Activated CD4-positive, alpha-beta T cell treated with anti-CD3 and anti-CD28 coated beads for 36 hours (primary cell): ENCODE measurements around the gene CACNA1C. TPM values are rescaled to one million over a fixed set of nuclear protein-coding genes. Genes with fewer than 3 reads are reported as not detected.

Source experiments
- ATAC-seq: fragments of 200-7000 bp; cut with Tn5 transposase; one replicate; pipeline ENCODE4 v1.10.0; 2021; ENCODE audit warnings: mild to moderate bottlenecking, moderate library complexity
- CTCF ChIA-PET: fragments of 350-600 bp; sonication (Branson Sonifier 250); formaldehyde crosslinking; loops from one replicate; lab custom pipeline; 2021; ENCODE audit warnings: antibody characterized with exemption; lab: Charles Lee
- POLR2A ChIA-PET: fragments of 350-600 bp; sonication (Branson Sonifier 250); formaldehyde crosslinking; loops from one replicate; lab custom pipeline; 2021; ENCODE audit warnings: antibody characterized with exemption, inconsistent platforms; lab: Charles Lee
- DNase-seq: peaks from one replicate; pipeline ENCODE4 v3.0.0-alpha.2; 2020
- H3K27ac Mint-ChIP-seq: one replicate; pipeline ENCODE4 v1.8.0; 2021; ENCODE audit warnings: mixed read lengths
- H3K27me3 Mint-ChIP-seq: one replicate; pipeline ENCODE4 v1.8.0; 2021; ENCODE audit warnings: mixed read lengths
- H3K36me3 Mint-ChIP-seq: one replicate; pipeline ENCODE4 v1.8.0; 2021; ENCODE audit warnings: low read depth, mixed read lengths
- H3K4me1 Mint-ChIP-seq: one replicate; pipeline ENCODE4 v1.8.0; 2021; ENCODE audit warnings: mixed read lengths
- H3K4me3 Mint-ChIP-seq: one replicate; pipeline ENCODE4 v1.8.0; 2021; ENCODE audit warnings: mild to moderate bottlenecking, moderate library complexity, mixed read lengths
- H3K9me3 Mint-ChIP-seq: one replicate; pipeline ENCODE4 v1.8.0; 2021; ENCODE audit warnings: low read depth, mixed read lengths
- intact Hi-C, 2 experiments: fragments of 100-400 bp; cut with DNase I in 1 of 2; cut with micrococcal nuclease in 1 of 2; formaldehyde crosslinking; loops; one replicate each; pipeline versions ENCODE4 v1.14.2 to v1.15.1; 2022 to 2024; cut with DNase I, micrococcal nuclease
- total RNA-seq, 2 experiments: library from RNA; stranded (reverse); gene quantifications; one replicate each; pipeline ENCODE4 v1.2.3, GENCODE V29; 2021

CACNA1C gene
- total RNA-seq, 2 experiments from 2014 or later: 0.11 TPM

DNA sequence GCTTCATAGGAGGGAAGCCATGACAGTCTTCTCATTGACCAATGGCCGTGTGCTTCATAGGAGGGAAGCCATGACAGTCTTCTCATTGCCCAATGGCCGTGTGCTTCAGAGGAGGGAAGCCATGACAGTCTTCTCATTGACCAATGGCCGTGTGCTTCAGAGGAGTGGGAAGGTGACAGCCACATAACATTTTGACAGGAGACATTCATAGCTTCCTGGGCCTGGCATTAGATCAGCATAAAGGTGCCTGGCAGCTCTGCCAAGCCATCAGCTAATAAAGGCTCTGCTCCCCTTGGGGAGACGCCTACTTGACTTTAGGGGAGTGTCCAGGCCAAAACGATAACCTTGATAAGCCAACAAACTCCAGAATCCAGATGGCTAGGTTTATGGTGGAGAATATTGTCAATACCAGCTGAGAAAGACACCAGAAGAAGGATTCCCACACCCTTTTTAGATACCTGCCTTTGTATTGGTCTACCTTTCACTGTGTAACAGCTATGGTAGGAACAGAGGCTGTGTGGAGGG lies 468.0 kb downstream of the CACNA1C start:
- intact Hi-C loops: no loop called here
- no peaks in the 10 kb centered on the region for H3K4me1 Mint-ChIP-seq
- H3K4me3 Mint-ChIP-seq: no peak overlapping the region
- ATAC-seq (no peak), DNase-seq (no peak)
- H3K9me3 Mint-ChIP-seq: no peaks in the 10 kb centered on the region
- CTCF ChIA-PET: no interaction called here
- POLR2A ChIA-PET: no interaction called here
- no peak overlapping the region for H3K27ac Mint-ChIP-seq
- peaks cover 5% of the 10 kb centered on the region for H3K27me3 Mint-ChIP-seq
- H3K36me3 Mint-ChIP-seq: no peaks in the 10 kb centered on the region

- Mint-ChIP-seq H3K27me3 (peaks cover 3% of the 10 kb centered on the region), H3K9me3 (no peaks in the 10 kb centered on the region), H3K4me3 (no peak overlapping the region), H3K27ac (no peak overlapping the region), H3K4me1 (no peaks in the 10 kb centered on the region), H3K36me3 (no peaks in the 10 kb centered on the region)
- ATAC-seq: no peak
- CTCF ChIA-PET: no interaction called here
- no peak for DNase-seq
- POLR2A ChIA-PET: no interaction called here
- intact Hi-C loops: no loop called here
Measured at GRCh38 chr12:2523317-2523716, 470.5 kb downstream of the CACNA1C start.

DNA sequence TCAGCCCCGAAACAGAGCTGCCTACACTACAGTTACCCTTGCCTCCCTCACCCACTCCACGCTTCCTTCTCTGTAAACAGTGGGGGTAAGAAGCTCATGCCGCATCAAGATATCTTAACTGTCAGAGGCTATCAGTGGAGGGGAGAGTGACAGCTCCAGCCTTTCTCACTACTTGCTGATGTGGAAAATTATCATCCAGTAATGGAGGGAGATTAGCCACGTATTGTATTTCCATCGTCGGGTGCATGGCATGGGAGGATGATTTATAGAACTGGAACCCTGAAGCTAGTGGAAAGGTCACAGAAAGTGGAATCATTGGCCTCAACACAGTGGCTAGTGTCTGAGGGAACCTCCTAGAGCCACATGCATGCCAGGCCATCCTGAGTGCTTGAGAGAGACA lies 471.1 kb downstream of the CACNA1C start:
- Mint-ChIP-seq H3K4me3 (no peak overlapping the region), H3K36me3 (no peaks in the 10 kb centered on the region), H3K27ac (no peak overlapping the region), H3K4me1 (no peaks in the 10 kb centered on the region), H3K27me3 (peaks cover 5% of the 10 kb centered on the region), H3K9me3 (no peaks in the 10 kb centered on the region)
- ChIA-PET POLR2A (no interaction called here), CTCF (no interaction called here)
- intact Hi-C loops: no loop called here
- no peak for ATAC-seq
- DNase-seq: no peak

- Mint-ChIP-seq H3K27me3 (peaks cover 5% of the 10 kb centered on the region), H3K27ac (no peak overlapping the region), H3K9me3 (no peaks in the 10 kb centered on the region), H3K36me3 (no peaks in the 10 kb centered on the region), H3K4me3 (no peak overlapping the region), H3K4me1 (no peaks in the 10 kb centered on the region)
- intact Hi-C loops: no loop called here
- ATAC-seq (no peak), DNase-seq (no peak)
- CTCF ChIA-PET: no interaction called here
- POLR2A ChIA-PET: no interaction called here
Measured at GRCh38 chr12:2526371-2526770, 473.6 kb downstream of the CACNA1C start.

DNA sequence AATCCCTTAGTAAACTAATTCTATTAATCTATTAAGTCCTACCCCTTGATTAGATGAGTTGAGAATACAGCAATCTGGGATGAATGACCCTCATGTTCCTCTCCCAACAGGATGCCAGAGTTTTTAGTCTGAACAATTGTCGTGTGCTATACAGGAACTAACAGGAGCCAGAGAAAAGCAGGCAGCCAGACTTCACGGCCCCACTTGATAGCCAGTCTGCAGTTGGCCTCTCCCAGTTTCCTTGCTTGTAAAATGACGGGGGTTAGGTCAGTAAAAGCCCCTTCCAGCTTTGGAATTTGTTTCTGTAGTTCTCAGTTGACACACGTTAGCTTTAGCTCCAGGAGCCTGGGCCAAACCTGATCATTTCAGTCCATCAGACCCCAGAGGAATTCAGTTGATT lies 475.2 kb downstream of the CACNA1C start:
- no peak overlapping the region for H3K27ac Mint-ChIP-seq
- H3K27me3 Mint-ChIP-seq: peaks cover 2% of the 10 kb centered on the region
- POLR2A ChIA-PET: no interaction called here
- intact Hi-C loops: no loop called here
- no peak overlapping the region for H3K4me3 Mint-ChIP-seq
- no peaks in the 10 kb centered on the region for H3K9me3 Mint-ChIP-seq
- DNase-seq (no peak), ATAC-seq (no peak)
- CTCF ChIA-PET: no interaction called here
- no peaks in the 10 kb centered on the region for H3K36me3 Mint-ChIP-seq
- no peaks in the 10 kb centered on the region for H3K4me1 Mint-ChIP-seq

GRCh38 chr12:2529807-2530206 lies 477.0 kb downstream of the CACNA1C start:
- no peak overlapping the region for H3K4me3 Mint-ChIP-seq
- DNase-seq (no peak), ATAC-seq (no peak)
- intact Hi-C loops: no loop called here
- H3K36me3 Mint-ChIP-seq: no peaks in the 10 kb centered on the region
- POLR2A ChIA-PET: no interaction called here
- peaks cover 2% of the 10 kb centered on the region for H3K27me3 Mint-ChIP-seq
- no peaks in the 10 kb centered on the region for H3K9me3 Mint-ChIP-seq
- no peaks in the 10 kb centered on the region for H3K4me1 Mint-ChIP-seq
- CTCF ChIA-PET: no interaction called here
- H3K27ac Mint-ChIP-seq: no peak overlapping the region

- H3K27me3 Mint-ChIP-seq: peaks cover 2% of the 10 kb centered on the region
- CTCF ChIA-PET: interaction anchor here (0.6 kb wide), 1 partner anchor 137 kb away, joined by 3 read pairs; no protein-coding TSS in a partner anchor
Measured at GRCh38 chr12:2531371-2531770, 478.6 kb downstream of the CACNA1C start.

GRCh38 chr12:2533036-2533435 lies 480.2 kb downstream of the CACNA1C start:
- POLR2A ChIA-PET: no interaction called here
- H3K4me1 Mint-ChIP-seq: no peaks in the 10 kb centered on the region
- H3K36me3 Mint-ChIP-seq: no peaks in the 10 kb centered on the region
- H3K9me3 Mint-ChIP-seq: no peaks in the 10 kb centered on the region
- no peak for DNase-seq
- no peak for ATAC-seq
- CTCF ChIA-PET: no interaction called here
- peaks cover 2% of the 10 kb centered on the region for H3K27me3 Mint-ChIP-seq
- intact Hi-C loops: no loop called here
- H3K4me3 Mint-ChIP-seq: no peak overlapping the region
- no peak overlapping the region for H3K27ac Mint-ChIP-seq

More at GRCh38 chr12:2531371-2531770, 478.6 kb downstream of the CACNA1C start:
- Mint-ChIP-seq H3K4me3 (no peak overlapping the region), H3K9me3 (no peaks in the 10 kb centered on the region), H3K36me3 (no peaks in the 10 kb centered on the region), H3K27ac (no peak overlapping the region), H3K4me1 (no peaks in the 10 kb centered on the region)
- intact Hi-C loops: no loop called here
- DNase-seq (no peak), ATAC-seq (no peak)
- POLR2A ChIA-PET: no interaction called here

GRCh38 chr12:2535583-2536204 lies 482.9 kb downstream of the CACNA1C start:
- CTCF ChIA-PET: no interaction called here
- H3K36me3 Mint-ChIP-seq: no peaks in the 10 kb centered on the region
- intact Hi-C loops: no loop called here
- no peaks in the 10 kb centered on the region for H3K27me3 Mint-ChIP-seq
- H3K9me3 Mint-ChIP-seq: no peaks in the 10 kb centered on the region
- POLR2A ChIA-PET: no interaction called here
- H3K4me3 Mint-ChIP-seq: no peak overlapping the region
- DNase-seq (no peak), ATAC-seq (no peak)
- no peak overlapping the region for H3K27ac Mint-ChIP-seq
- H3K4me1 Mint-ChIP-seq: no peaks in the 10 kb centered on the region

DNA sequence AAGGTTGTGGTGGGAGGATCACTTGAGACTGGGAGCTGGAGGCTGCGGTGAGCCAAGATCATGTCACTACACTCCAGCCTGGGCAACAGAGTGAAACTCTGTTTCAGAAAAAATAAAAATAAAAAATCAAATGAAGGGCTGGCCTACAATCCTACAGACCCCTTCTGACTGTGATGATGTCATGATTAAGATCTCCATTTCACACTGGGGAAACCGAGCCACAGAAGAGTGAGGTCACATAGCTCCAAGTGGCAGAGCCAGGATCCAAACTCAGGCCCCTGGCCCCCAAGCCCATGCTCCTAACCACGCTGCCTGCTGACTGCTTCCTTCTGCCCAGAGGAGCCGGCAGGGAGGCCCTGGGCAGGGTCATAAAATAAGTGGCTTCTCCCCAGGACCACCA lies 483.9 kb downstream of the CACNA1C start:
- H3K27me3 Mint-ChIP-seq: no peaks in the 10 kb centered on the region
- no peaks in the 10 kb centered on the region for H3K9me3 Mint-ChIP-seq
- no peaks in the 10 kb centered on the region for H3K4me1 Mint-ChIP-seq
- H3K36me3 Mint-ChIP-seq: no peaks in the 10 kb centered on the region
- ChIA-PET POLR2A (no interaction called here), CTCF (no interaction called here)
- intact Hi-C loops: no loop called here
- H3K27ac Mint-ChIP-seq: no peak overlapping the region
- no peak for ATAC-seq
- DNase-seq: no peak
- H3K4me3 Mint-ChIP-seq: no peak overlapping the region

- intact Hi-C loops: no loop called here
- no peak overlapping the region for H3K27ac Mint-ChIP-seq
- no peak for DNase-seq
- no peak for ATAC-seq
- H3K36me3 Mint-ChIP-seq: no peaks in the 10 kb centered on the region
- no peaks in the 10 kb centered on the region for H3K9me3 Mint-ChIP-seq
- H3K4me1 Mint-ChIP-seq: no peaks in the 10 kb centered on the region
- ChIA-PET POLR2A (interaction anchor here (0.7 kb wide), 1 partner anchor 16 kb away, joined by 3 read pairs; no protein-coding TSS in a partner anchor), CTCF (no interaction called here)
- peaks cover 2% of the 10 kb centered on the region for H3K27me3 Mint-ChIP-seq
- no peak overlapping the region for H3K4me3 Mint-ChIP-seq
Measured at GRCh38 chr12:2537868-2538541, 485.2 kb downstream of the CACNA1C start.

DNA sequence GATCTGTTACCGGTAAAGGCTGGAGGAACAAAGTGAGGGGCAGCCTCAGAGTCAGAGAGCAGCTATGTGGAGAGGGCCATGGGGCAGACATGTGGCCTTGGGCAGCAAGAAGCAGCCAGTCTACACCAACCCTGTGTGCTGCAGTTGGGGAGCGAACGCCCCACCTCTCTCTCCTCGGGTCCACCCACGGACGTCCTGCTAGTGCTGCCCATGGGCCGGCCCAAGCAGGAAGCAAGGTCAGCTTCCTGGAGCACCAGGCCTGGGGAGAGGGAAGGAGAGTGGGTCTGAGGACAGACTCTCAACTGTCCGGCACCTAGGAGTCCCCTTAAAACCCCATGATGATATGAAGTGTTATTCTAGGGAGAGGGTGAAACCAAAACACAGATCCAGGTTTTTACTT lies 487.2 kb downstream of the CACNA1C start:
- DNase-seq: no peak
- ChIA-PET POLR2A (no interaction called here), CTCF (no interaction called here)
- H3K9me3 Mint-ChIP-seq: no peaks in the 10 kb centered on the region
- H3K4me1 Mint-ChIP-seq: no peaks in the 10 kb centered on the region
- intact Hi-C loops: no loop called here
- no peak overlapping the region for H3K4me3 Mint-ChIP-seq
- ATAC-seq: no peak
- H3K36me3 Mint-ChIP-seq: no peaks in the 10 kb centered on the region
- no peak overlapping the region for H3K27ac Mint-ChIP-seq
- H3K27me3 Mint-ChIP-seq: peaks cover 2% of the 10 kb centered on the region
